Measurements from ENCODE around the gene PACS2. TPM values are rescaled to one million over a fixed set of nuclear protein-coding genes. Genes with fewer than 3 reads are reported as not detected.

PACS2 gene
- total and polyA plus RNA-seq, 2 experiments from 2014 or later: 10.0 to 39.7 TPM

GRCh38 chr14:105340821-105341733 is 26.5 kb downstream of the PACS2 start:
- Histone ChIP-seq H3K27ac (no peak overlapping the region), H3K79me2 (ENCODE audit: insufficient read depth) (peaks cover 64% of the 10 kb centered on the region), H3K27me3 (replicated peaks; ENCODE audit: insufficient read depth) (no peaks in the 10 kb centered on the region), H3K9ac (no peak overlapping the region), H3F3A (ENCODE audit: insufficient read depth) (0 out of 2 replicates have a peak, but pooled peaks cover 7% of the 10 kb centered on the region), H2AFZ (no peak overlapping the region), H3K4me2 (ENCODE audit: unreplicated experiment) (no peak overlapping the region), H3K4me1 (ENCODE audit: insufficient read depth) (no peaks in the 10 kb centered on the region), H3K36me3 (ENCODE audit: low read depth) (no peaks in the 10 kb centered on the region), H3K9me3 (ENCODE audit: low read depth) (no peaks in the 10 kb centered on the region), H4K20me1 (ENCODE audit: insufficient read depth) (no peaks in the 10 kb centered on the region), H3K9me2 (ENCODE audit: insufficient read depth) (no peaks in the 10 kb centered on the region), H3K4me3 (no peak overlapping the region)
- in situ Hi-C loops (cut with MboI): no loop called here
- no peak for DNase-seq
- TF ChIP-seq EZH2 (IDR thresholded peaks at IDR 0.05; ENCODE audit: insufficient read depth, poor library complexity, severe bottlenecking): no peak
- no peak for TF ChIP-seq EZH2phosphoT487 (IDR thresholded peaks at IDR 0.05; ENCODE audit: insufficient read depth, low read depth)
- 47 to 52% methylated on average over 19 to 20 of the region's 20 CpGs for WGBS, 2 experiments (ENCODE audit: low coverage in 1 of 2, low lambda C conversion rate in 2 of 2, missing lambda C conversion rate in 2 of 2)

DNA sequence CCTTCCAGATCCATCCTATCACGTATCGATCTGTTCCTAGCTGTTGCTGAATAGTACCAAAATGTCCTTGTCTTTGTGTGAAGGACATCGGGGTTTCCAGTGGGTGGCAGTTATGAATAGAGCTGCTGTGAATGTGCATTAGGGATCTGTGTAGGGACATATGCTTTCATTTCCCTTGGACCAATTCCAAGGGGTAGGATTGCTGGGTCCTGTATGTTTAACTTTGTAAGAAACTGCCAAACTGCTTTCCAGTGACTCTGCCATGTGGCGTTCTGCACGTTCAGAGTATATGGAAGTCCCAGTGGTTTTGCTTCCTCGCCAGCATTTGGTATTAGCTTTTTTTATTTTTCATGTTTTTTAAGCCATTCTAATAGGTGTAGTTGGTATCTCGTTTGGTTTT is 28.6 kb downstream of the PACS2 start:
- H2AFZ ChIP-seq: no peak overlapping the region
- in situ Hi-C loops (cut with MboI): no loop called here
- TF ChIP-seq EZH2phosphoT487 (IDR thresholded peaks at IDR 0.05; ENCODE audit: insufficient read depth, low read depth) (no peak), EZH2 (IDR thresholded peaks at IDR 0.05; ENCODE audit: insufficient read depth, poor library complexity, severe bottlenecking) (no peak)
- no peak overlapping the region for H3K27ac ChIP-seq
- no peak for DNase-seq
- no peak overlapping the region for H3K9ac ChIP-seq
- no peaks in the 10 kb centered on the region for H4K20me1 ChIP-seq (ENCODE audit: insufficient read depth)
- H3K79me2 ChIP-seq (ENCODE audit: insufficient read depth): peaks cover 48% of the 10 kb centered on the region
- no peaks in the 10 kb centered on the region for H3K36me3 ChIP-seq (ENCODE audit: low read depth)
- H3K27me3 ChIP-seq (replicated peaks; ENCODE audit: insufficient read depth): no peaks in the 10 kb centered on the region
- 80% methylated on average over 7 of the region's 7 CpGs for WGBS, 2 experiments (ENCODE audit: low coverage in 1 of 2, low lambda C conversion rate in 2 of 2, missing lambda C conversion rate in 2 of 2)
- H3K4me1 ChIP-seq (ENCODE audit: insufficient read depth): no peaks in the 10 kb centered on the region
- H3K4me2 ChIP-seq (ENCODE audit: unreplicated experiment): no peak overlapping the region
- H3K9me2 ChIP-seq (ENCODE audit: insufficient read depth): no peaks in the 10 kb centered on the region
- 0 out of 2 replicates have a peak, but pooled peaks cover 7% of the 10 kb centered on the region for H3F3A ChIP-seq (ENCODE audit: insufficient read depth)
- no peak overlapping the region for H3K4me3 ChIP-seq
- no peaks in the 10 kb centered on the region for H3K9me3 ChIP-seq (ENCODE audit: low read depth)

DNA sequence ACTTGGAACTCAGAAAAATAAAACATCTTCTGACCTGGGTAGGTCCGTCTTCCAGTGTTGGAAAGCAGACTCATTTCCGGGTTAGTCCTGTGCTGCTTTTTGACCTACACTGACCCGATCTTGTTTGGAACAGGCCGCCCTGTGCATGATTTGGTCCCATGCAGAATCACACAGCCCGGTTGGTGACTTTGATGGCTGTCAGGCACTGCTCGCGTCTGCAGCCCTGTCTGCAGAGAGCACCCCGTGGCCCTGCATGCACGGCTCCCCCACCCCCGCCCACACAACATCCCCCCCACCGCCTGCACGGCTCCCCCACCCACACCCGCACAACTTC is 31.6 kb downstream of the PACS2 start:
- H3K27ac ChIP-seq: no peak overlapping the region
- H3K27me3 ChIP-seq (replicated peaks; ENCODE audit: insufficient read depth): no peaks in the 10 kb centered on the region
- H2AFZ ChIP-seq: no peak overlapping the region
- no peaks in the 10 kb centered on the region for H3K36me3 ChIP-seq (ENCODE audit: low read depth)
- WGBS, 2 experiments (ENCODE audit: low coverage in 1 of 2, low lambda C conversion rate in 2 of 2, missing lambda C conversion rate in 2 of 2): 40 to 53% methylated on average over 10 to 13 of the region's 13 CpGs
- no peaks in the 10 kb centered on the region for H3K9me2 ChIP-seq (ENCODE audit: insufficient read depth)
- H3F3A ChIP-seq (ENCODE audit: insufficient read depth): 0 out of 2 replicates have a peak, but pooled peaks cover 4% of the 10 kb centered on the region
- H3K4me1 ChIP-seq (ENCODE audit: insufficient read depth): no peaks in the 10 kb centered on the region
- no peak for DNase-seq
- no peak overlapping the region for H3K4me3 ChIP-seq
- H3K79me2 ChIP-seq (ENCODE audit: insufficient read depth): peaks cover 39% of the 10 kb centered on the region
- in situ Hi-C loops (cut with MboI): no loop called here
- TF ChIP-seq EZH2 (IDR thresholded peaks at IDR 0.05; ENCODE audit: insufficient read depth, poor library complexity, severe bottlenecking) (no peak), EZH2phosphoT487 (IDR thresholded peaks at IDR 0.05; ENCODE audit: insufficient read depth, low read depth) (no peak)
- H3K9me3 ChIP-seq (ENCODE audit: low read depth): no peaks in the 10 kb centered on the region
- H3K4me2 ChIP-seq (ENCODE audit: unreplicated experiment): no peak overlapping the region
- H3K9ac ChIP-seq: no peak overlapping the region
- H4K20me1 ChIP-seq (ENCODE audit: insufficient read depth): no peaks in the 10 kb centered on the region

- Histone ChIP-seq H2AFZ (no peak overlapping the region), H3K27ac (no peak overlapping the region), H3K79me2 (ENCODE audit: insufficient read depth) (peaks cover 35% of the 10 kb centered on the region), H3K36me3 (ENCODE audit: low read depth) (no peaks in the 10 kb centered on the region), H3K4me2 (ENCODE audit: unreplicated experiment) (no peak overlapping the region), H3K9me2 (ENCODE audit: insufficient read depth) (no peaks in the 10 kb centered on the region), H3F3A (ENCODE audit: insufficient read depth) (0 out of 2 replicates have a peak, but pooled peaks cover 4% of the 10 kb centered on the region), H3K4me1 (ENCODE audit: insufficient read depth) (no peaks in the 10 kb centered on the region), H4K20me1 (ENCODE audit: insufficient read depth) (0 out of 2 replicates have a peak, but pooled peaks cover 5% of the 10 kb centered on the region), H3K4me3 (no peak overlapping the region), H3K9me3 (ENCODE audit: low read depth) (no peaks in the 10 kb centered on the region), H3K9ac (no peak overlapping the region), H3K27me3 (replicated peaks; ENCODE audit: insufficient read depth) (no peaks in the 10 kb centered on the region)
- 74 to 85% methylated on average over 14 to 18 of the region's 18 CpGs for WGBS, 2 experiments (ENCODE audit: low coverage in 1 of 2, low lambda C conversion rate in 2 of 2, missing lambda C conversion rate in 2 of 2)
- in situ Hi-C loops (cut with MboI): no loop called here
- DNase-seq: no peak
- TF ChIP-seq EZH2 (IDR thresholded peaks at IDR 0.05; ENCODE audit: insufficient read depth, poor library complexity, severe bottlenecking) (no peak), EZH2phosphoT487 (IDR thresholded peaks at IDR 0.05; ENCODE audit: insufficient read depth, low read depth) (no peak)
Measured at GRCh38 chr14:105346876-105347586, 32.5 kb downstream of the PACS2 start.

Data from GM23248 (cell line).